Trophoblast cell (in vitro differentiated cells and primary cell): ENCODE measurements around the gene NLGN4X.

Source experiments
- DNase-seq, 2 donors: peaks; one replicate each; pipeline ENCODE4 v3.0.0-alpha.2; 2016
- H2AFZ ChIP-seq: 2 replicates; pipeline ENCODE4 v1.6.1; 2013; ENCODE audit warnings: low read length, moderate library complexity, mild to moderate bottlenecking; ENCODE audit not compliant: insufficient read depth, poor library complexity
- H2AK5ac ChIP-seq: 2 replicates; pipeline ENCODE4 v1.6.1; 2013; ENCODE audit warnings: mild to moderate bottlenecking, low read length
- H2BK120ac ChIP-seq: 2 replicates; pipeline ENCODE4 v1.6.1; 2013; ENCODE audit warnings: low read length, mild to moderate bottlenecking, moderate library complexity; ENCODE audit not compliant: insufficient read depth, poor library complexity
- H2BK12ac ChIP-seq: 2 replicates; pipeline ENCODE4 v1.6.1; 2013; ENCODE audit warnings: mild to moderate bottlenecking, low read length, moderate library complexity
- H2BK5ac ChIP-seq: 2 replicates; pipeline ENCODE4 v1.6.1; 2013; ENCODE audit warnings: low read length, low read depth, moderate library complexity, mild to moderate bottlenecking; ENCODE audit not compliant: poor library complexity
- H3K14ac ChIP-seq: 2 replicates; pipeline ENCODE4 v1.6.1; 2013; ENCODE audit warnings: mild to moderate bottlenecking, low read length
- H3K18ac ChIP-seq: 2 replicates; pipeline ENCODE4 v1.6.1; 2013; ENCODE audit warnings: mild to moderate bottlenecking, low read length
- H3K23ac ChIP-seq: 2 replicates; pipeline ENCODE4 v1.6.1; 2013; ENCODE audit warnings: low read length
- H3K27ac ChIP-seq: 2 replicates; pipeline ENCODE4 v1.5.1; 2013; ENCODE audit warnings: low read depth, mild to moderate bottlenecking, inconsistent platforms, low read length, moderate library complexity
- H3K27me3 ChIP-seq: 2 replicates; pipeline ENCODE4 v1.6.1; 2013; ENCODE audit warnings: inconsistent platforms, mild to moderate bottlenecking, low read length, moderate library complexity; ENCODE audit not compliant: insufficient read depth
- H3K36me3 ChIP-seq, 2 experiments: 1 replicate in 1 of 2; 2 replicates in 1 of 2; pipeline ENCODE4 v1.6.1; 2013; ENCODE audit warnings: low read length in 2 of 2, mild to moderate bottlenecking in 2 of 2, moderate library complexity in 1 of 2; ENCODE audit not compliant: insufficient read depth in 2 of 2, control insufficient read depth in 1 of 2
- H3K4ac ChIP-seq: 2 replicates; pipeline ENCODE4 v1.6.1; 2013; ENCODE audit warnings: low read depth, mild to moderate bottlenecking, low read length, moderate library complexity
- H3K4me1 ChIP-seq, 2 experiments: 1 replicate in 1 of 2; 2 replicates in 1 of 2; pipeline ENCODE4 v1.6.1; 2013; ENCODE audit warnings: low read length in 2 of 2, mild to moderate bottlenecking in 2 of 2, moderate library complexity in 1 of 2; ENCODE audit not compliant: insufficient read depth in 2 of 2, control insufficient read depth in 1 of 2
- H3K4me2 ChIP-seq: 2 replicates; pipeline ENCODE4 v1.6.1; 2013; ENCODE audit warnings: inconsistent platforms, mild to moderate bottlenecking, low read length, moderate library complexity
- H3K4me3 ChIP-seq: 2 replicates; pipeline ENCODE4 v1.5.1; 2013; ENCODE audit warnings: mild to moderate bottlenecking, low read depth, low read length, inconsistent platforms
- H3K79me1 ChIP-seq: one replicate; pipeline ENCODE4 v1.6.1; 2013; ENCODE audit warnings: low read length
- H3K79me2 ChIP-seq: 2 replicates; pipeline ENCODE4 v1.6.1; 2013; ENCODE audit warnings: low read length, mild to moderate bottlenecking; ENCODE audit not compliant: control insufficient read depth, insufficient read depth, poor library complexity
- H3K9ac ChIP-seq: 2 replicates; pipeline ENCODE4 v1.6.1; 2013; ENCODE audit warnings: mild to moderate bottlenecking, low read length
- H3K9me3 ChIP-seq: 2 replicates; pipeline ENCODE4 v1.6.1; 2013; ENCODE audit warnings: low read depth, mild to moderate bottlenecking, control low read depth, inconsistent platforms, low read length; ENCODE audit not compliant: insufficient read depth
- H4K12ac ChIP-seq: 2 replicates; pipeline ENCODE4 v1.6.1; 2013; ENCODE audit warnings: low read depth, mild to moderate bottlenecking, low read length, moderate library complexity
- H4K8ac ChIP-seq: 2 replicates; pipeline ENCODE4 v1.6.1; 2013; ENCODE audit warnings: low read depth, mild to moderate bottlenecking, low read length, moderate library complexity
- H4K91ac ChIP-seq: one replicate; pipeline ENCODE4 v1.6.1; 2013; ENCODE audit warnings: low read depth, mild to moderate bottlenecking, low read length, moderate library complexity
- WGBS: extraction: QIAGEN DNeasy Blood & Tissue Kit; methylation state at CpG from one replicate; pipeline ENCODE4 v1.1.7; 2013; ENCODE audit warnings: missing lambda C conversion rate; ENCODE audit not compliant: insufficient read length, insufficient coverage; ENCODE audit errors: extremely low coverage; 5-methylcytosine and 5-hydroxymethylcytosine counted together

Gene NLGN4X

DNA sequence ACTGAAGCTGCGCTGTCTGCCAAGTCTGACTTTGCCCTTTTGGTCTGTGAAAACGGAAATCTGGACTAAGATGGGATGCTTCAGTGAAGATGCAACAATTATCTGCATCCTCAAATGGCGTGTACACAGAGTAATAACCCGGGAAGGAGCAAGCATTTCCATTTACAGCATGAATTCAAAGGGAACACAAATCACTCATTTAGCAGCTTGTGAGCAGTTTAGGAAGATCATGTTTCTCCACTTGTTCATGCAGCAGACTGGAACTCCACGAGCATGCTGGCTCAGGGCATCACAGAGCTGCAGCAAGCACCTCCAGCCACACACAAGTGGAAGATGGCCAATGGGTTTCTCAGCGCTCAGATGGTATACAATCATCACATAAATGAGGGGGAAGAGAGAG, 175.5 kb downstream of the NLGN4X start:
- WGBS, result no CpG with 5 or more reads among the region's 6 CpGs
- Histone ChIP-seq H2AK5ac (no peak overlapping the region), H3K14ac (no peak overlapping the region), H2BK12ac (no peak overlapping the region), H3K79me1 (no peaks in the 10 kb centered on the region), H3K23ac (no peak overlapping the region), H2BK5ac (no peak overlapping the region), H3K27me3 (no peaks in the 10 kb centered on the region), H4K91ac (no peak overlapping the region), H3K27ac (no peak overlapping the region), H2BK120ac (no peak overlapping the region), H3K18ac (no peak overlapping the region), H3K36me3 (no peaks in the 10 kb centered on the region), H3K4ac (no peak overlapping the region), H3K4me2 (no peak overlapping the region), H3K4me1 (no peaks in the 10 kb centered on the region), H4K12ac (no peak overlapping the region), H3K9me3 (no peaks in the 10 kb centered on the region), H4K8ac (no peak overlapping the region), H2AFZ (no peak overlapping the region), H3K79me2 (no peaks in the 10 kb centered on the region), H3K9ac (no peak overlapping the region), H3K4me3 (no peak overlapping the region)
- no peak for DNase-seq

DNA sequence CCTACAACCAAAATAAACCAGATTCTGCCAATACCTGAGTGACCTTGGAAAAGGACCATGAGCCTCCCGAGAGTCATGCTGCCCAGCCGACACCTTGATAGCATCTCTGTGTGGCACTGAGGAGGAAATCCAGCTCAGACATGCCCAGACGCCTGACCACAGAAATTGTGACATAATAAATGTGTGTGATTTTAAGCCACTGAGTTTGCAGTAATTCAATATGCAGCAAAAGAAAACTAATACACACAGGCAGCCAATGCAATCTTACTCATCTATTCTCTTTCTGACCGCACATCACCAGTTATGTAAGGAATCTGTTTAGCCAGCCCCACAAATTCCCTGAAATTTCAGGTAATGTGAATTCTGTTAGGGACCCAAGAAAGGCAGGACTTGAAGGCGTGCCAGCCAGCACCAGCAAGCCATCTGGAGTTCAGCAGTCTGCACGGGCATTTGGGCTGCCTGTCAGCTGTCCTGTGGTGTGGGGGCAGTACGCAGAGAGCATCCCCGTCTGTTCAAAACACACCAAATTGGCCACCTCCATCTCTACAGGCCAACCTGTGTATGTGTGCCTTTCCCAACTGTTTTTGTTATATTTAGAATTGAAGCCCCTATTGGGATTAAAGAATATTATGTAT, 176.4 kb downstream of the NLGN4X start:
- Histone ChIP-seq H3K4ac (no peak overlapping the region), H3K9ac (no peak overlapping the region), H3K79me1 (no peaks in the 10 kb centered on the region), H3K18ac (no peak overlapping the region), H3K4me3 (no peak overlapping the region), H2BK5ac (no peak overlapping the region), H4K8ac (no peak overlapping the region), H3K4me1 (no peaks in the 10 kb centered on the region), H3K14ac (no peak overlapping the region), H2AFZ (no peak overlapping the region), H4K91ac (no peak overlapping the region), H2BK120ac (no peak overlapping the region), H4K12ac (no peak overlapping the region), H3K4me2 (no peak overlapping the region), H3K27ac (no peak overlapping the region), H3K36me3 (no peaks in the 10 kb centered on the region), H3K79me2 (no peaks in the 10 kb centered on the region), H2AK5ac (no peak overlapping the region), H3K9me3 (no peaks in the 10 kb centered on the region), H3K27me3 (no peaks in the 10 kb centered on the region), H2BK12ac (no peak overlapping the region), H3K23ac (no peak overlapping the region)
- no CpG with 5 or more reads among the region's 8 CpGs for WGBS
- DNase-seq, result no peak

DNA sequence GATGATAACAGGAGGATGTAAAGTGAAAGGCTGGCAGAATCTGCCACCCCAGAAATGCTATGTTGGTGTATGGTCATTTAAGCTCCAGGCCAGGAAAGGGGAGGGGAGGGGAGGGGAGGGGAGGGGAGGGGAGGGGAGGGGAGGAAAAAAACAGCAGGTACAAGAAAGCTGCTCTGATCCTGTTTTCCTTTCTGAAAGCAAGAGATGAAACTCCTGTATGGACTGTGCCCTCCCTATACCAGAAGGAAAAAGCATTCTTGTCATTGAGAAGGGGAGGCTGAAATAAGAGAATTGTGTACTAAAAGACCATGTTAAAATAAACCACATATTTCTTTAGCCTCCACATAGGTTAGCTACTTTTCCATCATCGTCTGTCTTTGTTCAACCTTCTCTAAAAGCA, 179.5 kb downstream of the NLGN4X start:
- no CpG with 5 or more reads among the region's 1 CpG for WGBS
- H3K4me2 ChIP-seq, result no peak overlapping the region
- no peaks in the 10 kb centered on the region for H3K79me1 ChIP-seq
- H3K9me3 ChIP-seq, result no peaks in the 10 kb centered on the region
- no peak for DNase-seq
- H2BK5ac ChIP-seq, result no peak overlapping the region
- no peak overlapping the region for H2AK5ac ChIP-seq
- H3K4me1 ChIP-seq, result no peaks in the 10 kb centered on the region
- H4K12ac ChIP-seq, result no peak overlapping the region
- no peaks in the 10 kb centered on the region for H3K36me3 ChIP-seq
- no peak overlapping the region for H3K9ac ChIP-seq
- no peak overlapping the region for H4K91ac ChIP-seq
- no peak overlapping the region for H2BK120ac ChIP-seq
- no peak overlapping the region for H3K4me3 ChIP-seq
- no peak overlapping the region for H3K14ac ChIP-seq
- no peak overlapping the region for H4K8ac ChIP-seq
- H2AFZ ChIP-seq, result no peak overlapping the region
- H3K4ac ChIP-seq, result no peak overlapping the region
- no peak overlapping the region for H2BK12ac ChIP-seq
- no peaks in the 10 kb centered on the region for H3K27me3 ChIP-seq
- H3K18ac ChIP-seq, result no peak overlapping the region
- H3K27ac ChIP-seq, result no peak overlapping the region
- H3K79me2 ChIP-seq, result no peaks in the 10 kb centered on the region
- H3K23ac ChIP-seq, result no peak overlapping the region

DNA sequence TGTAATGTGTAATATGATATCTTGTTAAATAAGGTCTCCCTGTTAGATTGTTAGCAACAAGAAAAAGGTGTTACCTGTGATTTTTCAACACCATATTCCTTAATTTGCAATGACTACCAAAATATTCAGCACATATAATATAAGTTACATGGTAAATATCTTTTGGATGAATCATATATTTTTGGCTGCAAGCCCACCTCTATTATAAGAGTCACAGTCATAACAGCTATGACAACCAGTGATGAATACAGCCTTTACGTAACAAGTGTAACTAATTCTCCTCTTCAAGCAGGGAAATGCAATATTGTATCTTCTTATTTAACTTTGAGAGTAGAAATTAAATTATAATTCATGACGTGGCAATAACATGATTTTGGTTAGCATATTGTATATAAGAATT, 187.0 kb downstream of the NLGN4X start:
- no peak overlapping the region for H3K4ac ChIP-seq
- no peaks in the 10 kb centered on the region for H3K4me1 ChIP-seq
- no peak overlapping the region for H4K8ac ChIP-seq
- H3K79me1 ChIP-seq, result no peaks in the 10 kb centered on the region
- no peaks in the 10 kb centered on the region for H3K79me2 ChIP-seq
- no peak overlapping the region for H3K4me3 ChIP-seq
- no peak overlapping the region for H2AK5ac ChIP-seq
- no peaks in the 10 kb centered on the region for H3K27me3 ChIP-seq
- H3K4me2 ChIP-seq, result no peak overlapping the region
- H3K14ac ChIP-seq, result no peak overlapping the region
- no peak overlapping the region for H4K91ac ChIP-seq
- H2BK12ac ChIP-seq, result no peak overlapping the region
- no peak overlapping the region for H4K12ac ChIP-seq
- no peak overlapping the region for H2BK120ac ChIP-seq
- H3K27ac ChIP-seq, result no peak overlapping the region
- no peak overlapping the region for H3K23ac ChIP-seq
- H2AFZ ChIP-seq, result no peak overlapping the region
- H2BK5ac ChIP-seq, result no peak overlapping the region
- WGBS, result no CpG with 5 or more reads among the region's 2 CpGs
- no peak overlapping the region for H3K9ac ChIP-seq
- no peak for DNase-seq
- H3K18ac ChIP-seq, result no peak overlapping the region
- H3K36me3 ChIP-seq, result no peaks in the 10 kb centered on the region
- H3K9me3 ChIP-seq, result no peaks in the 10 kb centered on the region
